SH-SY5Y (cell line): Measurements from ENCODE around the gene ZNF385D.

Source experiments
- GATA2 ChIP-seq: IDR thresholded peaks from 2 replicates; pipeline ENCODE4 v1.6.1; 2011; ENCODE audit warnings: mild to moderate bottlenecking, low read depth, low read length
- GATA3 ChIP-seq: IDR thresholded peaks from 2 replicates; pipeline ENCODE4 v1.6.1; 2011; ENCODE audit warnings: low read depth, mild to moderate bottlenecking, low read length, moderate library complexity

Gene ZNF385D

DNA sequence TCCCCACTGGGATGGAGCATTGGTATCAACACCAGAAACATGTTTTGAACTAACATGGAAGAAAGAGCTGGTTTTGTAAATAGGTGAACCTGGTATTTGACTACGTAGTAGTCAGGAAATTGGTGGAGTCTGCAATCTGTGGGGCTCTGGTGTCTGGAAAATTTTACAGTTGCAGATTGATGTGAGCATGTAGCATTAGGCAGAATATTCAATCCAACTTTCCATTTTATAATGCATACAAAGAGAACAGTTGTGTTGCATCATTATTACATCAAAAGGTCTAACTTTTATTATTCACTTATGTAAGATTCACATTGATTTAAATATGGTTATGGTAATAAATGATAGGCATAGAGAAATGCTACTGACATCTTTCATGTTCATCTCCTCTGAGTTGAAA is 340.0 kb downstream of the ZNF385D start:
- TF ChIP-seq GATA2 (no peak), GATA3 (no peak)

DNA sequence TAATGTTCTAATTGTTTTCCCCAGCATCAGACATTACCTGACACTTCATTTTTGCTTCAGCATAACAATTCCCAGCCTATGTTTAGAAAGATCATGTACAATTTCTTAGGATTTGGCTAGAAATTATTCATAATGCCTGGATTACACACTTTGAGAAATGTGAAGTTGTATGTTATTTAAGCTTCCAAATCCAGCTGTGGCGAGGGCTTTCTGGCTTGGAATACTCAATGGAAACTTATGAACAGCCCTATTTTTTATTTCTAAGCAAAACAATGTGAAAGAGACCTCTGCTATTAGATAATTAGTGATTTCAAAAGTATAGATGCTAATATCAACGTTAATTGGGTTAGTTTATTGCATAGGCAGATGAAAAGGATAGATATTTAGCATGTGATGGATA is 341.6 kb downstream of the ZNF385D start:
- TF ChIP-seq GATA3 (no peak), GATA2 (no peak)

GRCh38 chr3:21407743-21408142 is 343.3 kb downstream of the ZNF385D start:
- TF ChIP-seq GATA2, result no peak
- no peak for TF ChIP-seq GATA3

DNA sequence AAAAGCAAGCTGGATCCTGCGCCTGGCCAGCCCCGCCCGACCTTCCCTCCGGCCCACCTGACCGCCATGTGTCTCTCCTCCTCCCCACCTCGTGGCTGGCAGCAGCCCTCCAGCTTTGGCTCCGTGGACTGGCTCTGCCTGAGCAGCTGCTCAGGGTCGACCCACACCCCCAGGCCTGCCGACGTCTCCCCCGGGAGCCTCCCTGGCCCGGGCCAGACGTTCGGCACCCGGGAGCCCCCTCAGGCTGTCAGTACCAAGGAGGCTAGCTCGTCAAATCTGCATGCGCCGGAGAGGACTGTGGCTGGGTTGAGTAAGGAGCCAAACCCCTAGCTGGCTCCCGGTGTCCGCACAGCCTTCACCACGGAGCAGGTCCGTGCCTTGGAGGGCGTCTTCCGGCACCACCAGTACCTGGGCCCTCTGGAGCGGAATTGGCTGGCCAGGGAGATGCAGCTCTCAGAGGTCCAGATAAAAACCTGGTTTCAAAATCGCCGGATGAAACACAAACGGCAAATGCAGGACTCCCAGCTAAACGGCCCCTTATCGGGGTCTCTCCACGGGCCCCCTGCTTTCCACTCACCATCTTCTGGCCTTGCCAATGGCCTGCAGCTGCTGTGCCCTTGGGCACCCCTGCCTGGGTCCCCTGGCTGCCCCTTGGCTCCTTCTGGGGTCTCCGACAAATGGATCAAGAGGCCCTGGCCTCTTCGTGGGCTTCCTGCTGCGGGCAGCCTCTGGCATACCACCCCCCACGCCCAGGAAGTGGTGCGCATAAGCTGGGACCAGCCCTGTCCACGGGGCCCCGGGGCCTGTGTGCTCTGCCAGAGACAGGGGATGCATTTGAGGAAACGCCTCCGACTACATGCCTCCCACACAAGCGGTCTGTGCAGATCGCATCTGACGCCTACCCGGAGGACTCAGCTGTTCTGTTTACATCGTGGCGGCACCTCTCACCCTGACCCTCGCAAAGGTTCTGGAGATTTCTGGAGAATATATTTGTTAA is 345.0 kb downstream of the ZNF385D start:
- no peak for TF ChIP-seq GATA2
- TF ChIP-seq GATA3, result no peak

DNA sequence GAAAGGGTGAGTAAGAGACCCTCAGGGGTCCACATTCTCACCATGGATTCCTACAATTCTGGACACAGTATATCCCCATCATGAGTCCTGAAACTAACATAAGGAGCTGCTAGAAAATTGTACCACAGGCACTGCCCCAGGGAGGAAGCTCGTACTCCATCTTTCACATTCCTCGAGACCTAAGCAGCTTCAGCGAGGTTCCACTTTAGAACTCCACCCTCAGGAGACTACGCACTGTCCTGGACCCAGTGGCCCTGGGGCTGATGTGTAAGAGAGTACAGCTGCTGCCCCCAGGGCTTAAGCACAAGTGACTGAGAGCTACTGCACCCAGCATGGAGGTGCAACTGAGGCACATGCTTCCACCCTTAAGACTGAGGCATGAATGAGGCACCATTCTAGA is 352.5 kb downstream of the ZNF385D start:
- TF ChIP-seq GATA2 (no peak), GATA3 (no peak)

DNA sequence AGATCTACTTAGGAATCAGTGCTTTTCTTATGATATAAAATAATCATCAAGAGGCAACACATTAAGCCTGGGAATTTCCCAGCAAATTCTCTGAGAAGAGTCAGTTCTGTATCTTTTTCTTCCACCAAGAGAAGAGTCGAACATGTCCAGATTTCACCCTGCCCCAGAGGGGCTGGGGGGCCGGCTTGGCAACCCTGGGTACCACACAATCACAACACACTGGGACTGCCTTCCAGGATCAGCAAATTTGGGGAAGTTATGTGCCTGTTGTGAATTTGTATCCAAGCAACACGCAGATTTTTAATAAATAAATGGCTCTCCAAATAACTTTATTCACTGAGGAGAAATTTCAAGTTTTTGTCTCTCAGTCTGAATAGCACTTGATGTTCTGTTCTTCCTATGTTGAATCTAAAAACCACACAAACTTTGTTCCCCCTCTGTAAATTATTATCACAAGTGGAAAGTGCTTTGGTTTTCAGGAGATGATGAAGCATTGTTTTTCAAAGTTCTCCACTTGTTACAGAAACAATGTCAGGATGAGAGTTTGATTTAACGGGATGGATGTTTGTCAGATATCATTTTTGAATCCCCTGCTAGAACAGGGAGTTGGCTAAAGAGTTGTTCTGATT is 357.2 kb downstream of the ZNF385D start:
- TF ChIP-seq GATA3 (no peak), GATA2 (no peak)

DNA sequence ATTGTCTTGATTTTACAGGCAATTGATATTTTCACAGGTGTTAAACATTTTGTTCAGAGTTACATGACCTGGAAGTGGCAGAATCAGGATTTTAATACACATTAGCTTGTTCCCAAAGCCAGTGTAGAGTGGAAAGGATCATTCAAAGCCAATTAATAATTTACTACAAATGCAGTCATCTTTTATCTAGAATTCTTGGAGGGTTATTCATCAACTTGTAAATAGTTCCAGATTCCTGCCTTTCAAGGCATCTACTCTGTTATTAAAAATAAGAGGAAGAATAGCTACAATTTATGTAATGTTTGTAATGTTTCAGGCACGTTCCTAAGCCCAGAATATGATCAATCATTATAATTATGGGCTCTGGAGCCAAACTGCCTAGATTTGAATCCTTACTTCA is 358.5 kb downstream of the ZNF385D start:
- TF ChIP-seq GATA2 (no peak), GATA3 (no peak)

- TF ChIP-seq GATA3, result no peak
- no peak for TF ChIP-seq GATA2
Observed at GRCh38 chr3:21390856-21391255, 360.2 kb downstream of the ZNF385D start.

GRCh38 chr3:21390136-21390535 is 360.9 kb downstream of the ZNF385D start:
- TF ChIP-seq GATA3 (no peak), GATA2 (no peak)

GRCh38 chr3:21377071-21377769 is 373.8 kb downstream of the ZNF385D start:
- TF ChIP-seq GATA2 (no peak), GATA3 (no peak)

DNA sequence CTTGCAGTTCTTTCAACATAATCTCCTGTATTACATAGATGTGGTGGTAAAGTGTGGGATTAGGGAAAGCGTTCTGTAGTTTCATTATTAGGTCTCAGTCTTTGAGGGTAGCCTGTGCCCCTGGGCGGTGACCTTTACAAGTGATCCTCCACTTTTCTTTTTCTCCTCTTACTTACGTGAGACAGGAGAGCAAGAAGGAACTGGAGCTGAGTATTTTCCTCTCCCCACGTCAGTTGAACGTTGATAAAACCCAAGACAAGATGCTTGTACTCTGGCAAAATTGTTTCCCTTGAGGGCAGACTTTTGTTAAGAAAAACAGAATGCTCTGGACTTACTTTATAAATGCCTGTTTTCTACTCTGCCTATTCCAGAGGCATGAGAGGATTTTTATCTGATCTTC is 378.7 kb downstream of the ZNF385D start:
- TF ChIP-seq GATA2 (no peak), GATA3 (no peak)
